Peyer's patch (tissue), 4 donors: ENCODE results near the gene FN3K. TPM values are rescaled to one million over a fixed set of nuclear protein-coding genes. Genes with fewer than 3 reads are reported as not detected.

Experiments used
- DNase-seq, 3 donors: peaks; one replicate each; pipeline ENCODE4 v3.0.0-alpha.2; 2017 to 2019
- H3K27ac ChIP-seq, 4 donors: fragments of 200-600 bp; sonication (generic); one replicate each; pipeline ENCODE4 v1.5.1; 2016 to 2019
- H3K27me3 ChIP-seq, 2 donors: fragments of 200-600 bp; sonication (generic); one replicate each; pipeline ENCODE4 v1.5.1; 2019
- H3K36me3 ChIP-seq, 3 donors: fragments of 200-600 bp; sonication (generic); one replicate each; pipeline ENCODE4 v1.5.1; 2016 to 2019
- H3K4me1 ChIP-seq, 4 donors: fragments of 200-600 bp; sonication (generic); one replicate each; pipeline ENCODE4 v1.5.1; 2016 to 2019
- H3K4me3 ChIP-seq, 4 donors: fragments of 200-600 bp; sonication (generic); 1 replicate in 3 of 4; 2 replicates in 1 of 4; pipeline ENCODE4 v1.5.1; 2016 to 2019; ENCODE audit warnings: mild to moderate bottlenecking in 1 of 4
- H3K9me3 ChIP-seq, 4 donors: fragments of 200-600 bp; sonication (generic); one replicate each; pipeline ENCODE4 v1.5.1; 2016 to 2019; ENCODE audit warnings: mild to moderate bottlenecking in 1 of 4
- POLR2A ChIP-seq, 2 donors: fragments of 450-650 bp; IDR thresholded peaks; one replicate each; pipeline ENCODE4 v1.5.1; 2017; ENCODE audit warnings: antibody characterized with exemption in 2 of 2, mild to moderate bottlenecking in 2 of 2, moderate library complexity in 2 of 2
- total RNA-seq, 4 donors: library from RNA; depleted of rRNA; stranded (reverse); fragments of >200 nt; gene quantifications; one replicate each; pipeline ENCODE4 v1.1.0, GENCODE V29; 2016
- TF ChIP-seq, protein P1 (sequence below), 6 experiments: fragments of 450-650 bp in 4 of 6; fragments of 200-600 bp in 2 of 6; sonication (generic) in 1 of 6; IDR thresholded peaks; one replicate each; pipeline ENCODE4 v1.5.1; 2017 to 2019; ENCODE audit warnings: antibody characterized with exemption in 6 of 6, mild to moderate bottlenecking in 3 of 6, moderate library complexity in 1 of 6

FN3K gene
- total RNA-seq = 10 to 100 TPM; 14.0 to 56.3 (median 23.0) TPM

DNA sequence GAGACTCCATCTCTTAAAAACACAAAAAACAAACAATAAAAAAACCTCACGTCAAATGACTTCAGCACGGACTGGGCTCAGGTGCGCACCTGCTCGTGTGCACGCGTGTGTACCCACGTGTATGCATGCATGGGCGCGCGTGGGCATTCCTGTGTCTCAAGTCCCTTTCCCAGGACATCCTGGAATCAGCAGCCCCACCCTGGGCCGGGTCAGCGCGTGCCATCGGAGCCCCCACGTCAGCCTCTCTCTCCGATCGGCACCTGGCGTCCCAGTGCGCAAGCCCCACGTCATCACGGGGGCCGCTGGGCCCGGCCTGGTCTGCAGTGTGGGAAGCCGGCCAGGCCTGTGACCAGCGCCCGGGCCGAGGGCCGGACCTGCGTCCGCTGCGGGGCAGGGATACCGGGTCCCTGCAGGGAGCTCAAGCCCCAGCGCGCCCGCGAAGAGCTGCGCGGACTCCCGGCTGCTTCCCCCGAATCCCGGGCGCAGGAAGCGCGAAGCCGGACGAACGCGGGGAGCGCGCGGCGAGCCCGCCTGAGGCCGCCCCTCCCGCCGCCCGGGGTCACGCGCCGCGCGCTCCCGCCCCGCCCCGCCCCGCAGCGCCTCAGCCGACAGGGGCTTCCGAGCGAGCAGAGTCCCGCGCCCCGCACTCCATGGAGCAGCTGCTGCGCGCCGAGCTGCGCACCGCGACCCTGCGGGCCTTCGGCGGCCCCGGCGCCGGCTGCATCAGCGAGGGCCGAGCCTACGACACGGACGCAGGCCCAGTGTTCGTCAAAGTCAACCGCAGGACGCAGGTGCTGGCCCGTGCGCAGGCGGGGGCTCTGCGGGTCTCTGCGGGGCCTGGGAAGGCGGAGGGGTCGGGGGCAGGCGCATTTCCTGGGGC is at the start of gene FN3K:
Gene FN3K, plus strand, starts transcription at position 629 of the 880 bp plus-strand sequence. Its CDS starts 22 bp downstream, at position 651.
- peak within 1 kb of the TSS; percentile 58 to 79 (median 66) for H3K27ac ChIP-seq
- peak in 2 of 3 donors; percentile 66 to 80 for DNase-seq
- H3K4me3 ChIP-seq = peak within 1 kb of the TSS; percentile 52 to 94 (median 76)
- H3K9me3 ChIP-seq = peaks cover 0 to 8% (median 0%) of the 10 kb centered on the region in 4 donors
- no peaks in the 10 kb centered on the region for H3K27me3 ChIP-seq
- H3K4me1 ChIP-seq = peaks cover 0 to 17% (median 2%) of the 10 kb centered on the region in 4 donors
- TF ChIP-seq, protein P1, sequence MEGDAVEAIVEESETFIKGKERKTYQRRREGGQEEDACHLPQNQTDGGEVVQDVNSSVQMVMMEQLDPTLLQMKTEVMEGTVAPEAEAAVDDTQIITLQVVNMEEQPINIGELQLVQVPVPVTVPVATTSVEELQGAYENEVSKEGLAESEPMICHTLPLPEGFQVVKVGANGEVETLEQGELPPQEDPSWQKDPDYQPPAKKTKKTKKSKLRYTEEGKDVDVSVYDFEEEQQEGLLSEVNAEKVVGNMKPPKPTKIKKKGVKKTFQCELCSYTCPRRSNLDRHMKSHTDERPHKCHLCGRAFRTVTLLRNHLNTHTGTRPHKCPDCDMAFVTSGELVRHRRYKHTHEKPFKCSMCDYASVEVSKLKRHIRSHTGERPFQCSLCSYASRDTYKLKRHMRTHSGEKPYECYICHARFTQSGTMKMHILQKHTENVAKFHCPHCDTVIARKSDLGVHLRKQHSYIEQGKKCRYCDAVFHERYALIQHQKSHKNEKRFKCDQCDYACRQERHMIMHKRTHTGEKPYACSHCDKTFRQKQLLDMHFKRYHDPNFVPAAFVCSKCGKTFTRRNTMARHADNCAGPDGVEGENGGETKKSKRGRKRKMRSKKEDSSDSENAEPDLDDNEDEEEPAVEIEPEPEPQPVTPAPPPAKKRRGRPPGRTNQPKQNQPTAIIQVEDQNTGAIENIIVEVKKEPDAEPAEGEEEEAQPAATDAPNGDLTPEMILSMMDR (IDR thresholded peaks at IDR 0.05) = peak in 1 of 6 experiments; percentile 16
- peak in 1 of 2 donors; percentile 38 for TF ChIP-seq POLR2A (IDR thresholded peaks at IDR 0.05)
- peaks cover 0 to 7% (median 0%) of the 10 kb centered on the region in 3 donors for H3K36me3 ChIP-seq

DNA sequence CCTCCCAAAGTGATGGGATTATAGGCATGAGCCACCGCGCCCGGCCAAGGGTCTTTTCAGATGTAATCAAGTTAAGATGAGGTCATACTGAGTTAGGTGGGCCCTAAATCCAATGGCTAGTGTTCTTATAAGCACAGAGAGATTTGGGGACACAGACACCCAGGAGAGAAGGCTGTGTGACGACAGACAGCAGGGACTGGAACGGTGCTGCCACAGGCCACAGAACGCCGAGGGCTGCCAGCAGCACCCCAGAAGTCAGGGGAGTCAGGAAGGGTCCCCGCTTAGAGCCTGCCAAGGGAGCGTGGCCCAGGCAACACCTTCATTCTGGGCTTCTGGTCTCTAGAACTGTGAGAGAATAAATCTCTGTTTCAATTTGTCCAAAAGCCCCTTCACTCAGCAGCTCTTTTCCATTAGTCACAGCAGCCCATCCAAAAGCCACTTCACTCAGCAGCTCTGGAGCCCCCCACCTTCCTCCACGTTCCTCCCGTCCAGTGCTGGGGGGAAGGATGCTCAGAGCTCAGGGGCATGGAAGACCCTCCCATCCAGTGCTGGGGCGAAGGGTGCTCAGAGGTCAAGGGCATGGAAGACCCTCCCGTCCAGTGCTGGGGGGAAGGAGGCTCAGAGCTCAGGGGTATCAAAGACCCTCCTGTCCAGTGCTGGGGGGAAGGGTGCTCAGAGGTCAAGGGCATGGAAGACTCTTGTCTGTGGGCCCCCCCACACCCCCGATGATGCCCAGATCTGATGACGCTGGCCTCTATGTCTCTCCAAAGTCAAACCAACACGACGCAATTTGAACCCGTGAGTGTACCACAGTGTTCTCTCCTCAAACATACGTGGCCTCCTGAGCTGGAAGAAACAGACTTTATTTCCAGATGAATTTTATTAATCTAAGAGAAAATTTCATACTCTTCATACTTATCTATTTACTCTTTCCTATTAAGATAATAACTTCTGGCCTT is 48.8 kb upstream of the FN3K start:
- Histone ChIP-seq H3K4me3 (no peak overlapping the region), H3K27ac (no peak overlapping the region)

DNA sequence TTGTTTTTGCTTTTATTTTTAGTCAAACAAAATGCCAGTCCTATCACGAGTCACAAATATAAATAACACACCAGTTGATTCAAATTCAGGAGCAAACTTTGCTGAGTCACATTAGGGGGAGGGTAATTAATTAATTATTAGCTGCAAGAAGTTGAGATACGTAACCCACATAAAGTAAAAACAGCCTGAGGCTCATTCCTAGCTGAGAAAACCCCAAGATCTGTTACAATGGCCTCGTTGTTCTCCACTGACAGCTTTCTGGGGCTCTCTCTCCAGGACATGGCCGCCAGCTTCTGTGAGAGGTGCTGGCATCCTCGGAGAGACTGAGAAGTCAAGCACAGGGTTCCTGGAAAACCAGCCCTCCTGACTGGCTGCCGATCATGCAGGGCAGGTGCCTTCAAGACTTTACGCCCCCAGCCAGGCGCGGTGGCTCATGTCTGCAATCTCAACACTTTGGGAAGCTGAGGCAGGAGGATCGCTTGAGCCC is 48.0 kb upstream of the FN3K start:
- DNase-seq = no peak
- TF ChIP-seq, protein P1 (IDR thresholded peaks at IDR 0.05) = no peak
- no peak for TF ChIP-seq POLR2A (IDR thresholded peaks at IDR 0.05)
- Histone ChIP-seq H3K9me3 (no peaks in the 10 kb centered on the region), H3K36me3 (no peaks in the 10 kb centered on the region), H3K4me3 (no peak overlapping the region), H3K27ac (no peak overlapping the region), H3K27me3 (no peaks in the 10 kb centered on the region), H3K4me1 (no peaks in the 10 kb centered on the region)

More for the DNA sequence above, 48.8 kb upstream of the FN3K start:
- Histone ChIP-seq H3K27me3 (no peaks in the 10 kb centered on the region), H3K9me3 (no peaks in the 10 kb centered on the region), H3K4me1 (no peaks in the 10 kb centered on the region), H3K36me3 (no peaks in the 10 kb centered on the region)
- no peak for DNase-seq
- no peak for TF ChIP-seq POLR2A (IDR thresholded peaks at IDR 0.05)
- TF ChIP-seq, protein P1 (IDR thresholded peaks at IDR 0.05) = no peak

DNA sequence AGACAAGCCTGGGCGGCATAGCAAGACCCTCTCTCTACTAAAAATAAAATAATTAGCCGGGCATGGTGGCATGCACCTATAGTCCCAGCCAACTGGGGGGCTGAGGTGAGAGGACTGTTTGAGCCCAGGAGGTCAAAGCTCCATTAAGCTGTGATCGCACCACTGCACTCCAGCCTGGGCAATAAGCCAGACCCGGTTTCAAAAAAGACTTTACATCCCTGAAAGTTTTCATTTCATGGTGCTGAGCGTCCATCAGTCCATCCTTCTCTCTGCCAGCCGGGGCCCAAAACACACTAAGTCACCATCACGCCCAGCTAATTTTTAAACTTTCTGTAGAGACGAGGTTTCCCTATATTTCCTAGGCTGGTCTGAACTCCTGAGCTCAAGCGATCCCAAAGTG is 47.5 kb upstream of the FN3K start:
- H3K9me3 ChIP-seq = no peaks in the 10 kb centered on the region
- TF ChIP-seq, protein P1 (IDR thresholded peaks at IDR 0.05) = no peak
- DNase-seq = no peak
- no peak overlapping the region for H3K4me3 ChIP-seq
- no peaks in the 10 kb centered on the region for H3K36me3 ChIP-seq
- no peak overlapping the region for H3K27ac ChIP-seq
- H3K27me3 ChIP-seq = no peaks in the 10 kb centered on the region
- no peaks in the 10 kb centered on the region for H3K4me1 ChIP-seq

DNA sequence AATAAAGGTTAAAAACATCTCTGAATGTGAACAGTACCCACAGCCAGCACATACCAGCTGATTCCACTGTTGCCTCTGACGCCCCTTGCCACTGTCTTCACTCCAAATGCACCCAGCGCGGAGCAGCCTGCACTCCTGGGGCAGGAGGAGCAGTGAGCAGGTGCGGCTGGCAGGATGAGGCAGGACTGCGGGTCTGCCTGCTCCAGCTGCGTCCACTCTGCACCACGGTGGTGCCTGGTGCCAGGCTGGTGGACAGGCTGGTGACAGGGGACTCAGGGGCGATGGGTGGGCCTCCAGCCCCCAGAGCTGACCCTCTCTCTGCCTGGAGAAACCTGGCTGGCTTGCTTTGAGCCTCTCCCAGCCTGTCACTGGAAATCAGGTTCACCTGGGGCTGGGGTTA is 46.3 kb upstream of the FN3K start:
- no peaks in the 10 kb centered on the region for H3K36me3 ChIP-seq
- H3K27me3 ChIP-seq = no peaks in the 10 kb centered on the region
- TF ChIP-seq POLR2A (IDR thresholded peaks at IDR 0.05) = no peak
- TF ChIP-seq, protein P1 (IDR thresholded peaks at IDR 0.05) = no peak
- no peak overlapping the region for H3K4me3 ChIP-seq
- no peaks in the 10 kb centered on the region for H3K4me1 ChIP-seq
- DNase-seq = no peak
- no peak overlapping the region for H3K27ac ChIP-seq
- H3K9me3 ChIP-seq = no peaks in the 10 kb centered on the region
